Measurements from ENCODE around the gene VCL.

GRCh38 chr10:74107391-74107790 is 109.5 kb downstream of the VCL start:
- TF ChIP-seq POLR2A (IDR thresholded peaks at IDR 0.05) = no peak
- TF ChIP-seq, protein P1, sequence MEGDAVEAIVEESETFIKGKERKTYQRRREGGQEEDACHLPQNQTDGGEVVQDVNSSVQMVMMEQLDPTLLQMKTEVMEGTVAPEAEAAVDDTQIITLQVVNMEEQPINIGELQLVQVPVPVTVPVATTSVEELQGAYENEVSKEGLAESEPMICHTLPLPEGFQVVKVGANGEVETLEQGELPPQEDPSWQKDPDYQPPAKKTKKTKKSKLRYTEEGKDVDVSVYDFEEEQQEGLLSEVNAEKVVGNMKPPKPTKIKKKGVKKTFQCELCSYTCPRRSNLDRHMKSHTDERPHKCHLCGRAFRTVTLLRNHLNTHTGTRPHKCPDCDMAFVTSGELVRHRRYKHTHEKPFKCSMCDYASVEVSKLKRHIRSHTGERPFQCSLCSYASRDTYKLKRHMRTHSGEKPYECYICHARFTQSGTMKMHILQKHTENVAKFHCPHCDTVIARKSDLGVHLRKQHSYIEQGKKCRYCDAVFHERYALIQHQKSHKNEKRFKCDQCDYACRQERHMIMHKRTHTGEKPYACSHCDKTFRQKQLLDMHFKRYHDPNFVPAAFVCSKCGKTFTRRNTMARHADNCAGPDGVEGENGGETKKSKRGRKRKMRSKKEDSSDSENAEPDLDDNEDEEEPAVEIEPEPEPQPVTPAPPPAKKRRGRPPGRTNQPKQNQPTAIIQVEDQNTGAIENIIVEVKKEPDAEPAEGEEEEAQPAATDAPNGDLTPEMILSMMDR (IDR thresholded peaks at IDR 0.05) = no peak
